HCT116 (cell line): Measurements from ENCODE around the gene CCDC107. TPM values are rescaled to one million over a fixed set of nuclear protein-coding genes. Genes with fewer than 3 reads are reported as not detected.

ENCODE experiments used
- ATAC-seq: fragments of 200-7000 bp; cut with Tn5 transposase; 2 replicates; pipeline ENCODE4 v1.9.1; 2020; ENCODE audit warnings: mild to moderate bottlenecking, moderate library complexity
- BruUV-seq: library from RNA; stranded (reverse); fragments of 400-500 nt; replicated peaks from 2 replicates; lab custom pipeline; 2021; lab: Mats Ljungman, UMichigan
- CTCF ChIA-PET: fragments of 300-600 bp; sonication (Branson Sonifier 250); formaldehyde crosslinking; loops from one replicate; lab custom pipeline; 2021; ENCODE audit warnings: antibody characterized with exemption; lab: Charles Lee
- POLR2A ChIA-PET: fragments of 300-600, 350-600 bp; sonication (Branson Sonifier 250); formaldehyde crosslinking; loops from one replicate; lab custom pipeline; 2021; ENCODE audit warnings: antibody characterized with exemption; lab: Charles Lee
- RAD21 ChIA-PET, 2 experiments: fragments of 300-600 bp; sonication (Branson Sonifier 250); formaldehyde crosslinking; loops; one replicate each; lab custom pipeline; 2023; ENCODE audit warnings: low total read pairs in 2 of 2; ENCODE audit not compliant: uncharacterized antibody in 2 of 2, unreplicated experiment in 2 of 2, low non-redundant PET in 1 of 2; lab: Charles Lee
- DNase-seq: peaks from one replicate; pipeline ENCODE4 v3.0.0-alpha.2; 2010; ENCODE audit warnings: low read depth, low spot score
- H2AFZ ChIP-seq: fragments of 200-600 bp; shearing (Covaris generic), sonication (generic); 2 replicates; pipeline ENCODE4 v1.6.1; 2017; ENCODE audit warnings: low read depth, mixed run types, mixed read lengths, antibody characterized with exemption, low read length; ENCODE audit not compliant: poor library complexity, severe bottlenecking
- H3K27ac ChIP-seq: 2 replicates; pipeline ENCODE4 v1.5.1; 2012; ENCODE audit warnings: low read depth, low read length
- H3K27me3 ChIP-seq: fragments of 200-600 bp; sonication (generic); 2 replicates; pipeline ENCODE4 v1.6.1; 2016; ENCODE audit warnings: mixed run types, low read length, mixed read lengths; ENCODE audit not compliant: insufficient read depth
- H3K36me3 ChIP-seq, 2 experiments: fragments of 200-500 bp in 1 of 2; fragments of 200-600 bp in 1 of 2; sonication (Bioruptor generic) in 1 of 2; sonication (generic) in 1 of 2; 2 replicates each; pipeline versions ENCODE4 v1.5.1 to v1.6.1; 2014 to 2016; ENCODE audit warnings: low read length in 2 of 2, inconsistent platforms in 1 of 2, mixed read lengths in 1 of 2, mixed run types in 1 of 2; ENCODE audit not compliant: insufficient read depth in 2 of 2, control insufficient read depth in 1 of 2
- H3K4me1 ChIP-seq, 2 experiments: fragments of 200-600 bp in 1 of 2; sonication (generic) in 1 of 2; 2 replicates each; pipeline versions ENCODE4 v1.5.1 to v1.6.1; 2012 to 2017; ENCODE audit warnings: low read length in 2 of 2, inconsistent platforms in 1 of 2, mild to moderate bottlenecking in 1 of 2, mixed read lengths in 1 of 2, mixed run types in 1 of 2, moderate library complexity in 1 of 2; ENCODE audit not compliant: insufficient read depth in 2 of 2, control insufficient read depth in 1 of 2
- H3K4me2 ChIP-seq: fragments of 200-600 bp; sonication (generic); 2 replicates; pipeline ENCODE4 v1.6.1; 2017; ENCODE audit warnings: mixed run types, low read length, mixed read lengths
- H3K4me3 ChIP-seq, 2 experiments: fragments of 200-600 bp in 1 of 2; sonication (generic) in 1 of 2; replicated peaks in 1 of 2; 2 replicates each; pipeline ENCODE4 v1.5.1; 2011 to 2016; ENCODE audit warnings: low read length in 2 of 2, control low read depth in 1 of 2, low read depth in 1 of 2, mild to moderate bottlenecking in 1 of 2, mixed read lengths in 1 of 2, mixed run types in 1 of 2
- H3K79me2 ChIP-seq: fragments of 200-600 bp; sonication (generic); 2 replicates; pipeline ENCODE4 v1.6.1; 2017; ENCODE audit warnings: mild to moderate bottlenecking, mixed run types, low read length, moderate library complexity, mixed read lengths; ENCODE audit not compliant: insufficient read depth
- H3K9ac ChIP-seq: fragments of 200-600 bp; sonication (generic); 2 replicates; pipeline ENCODE4 v1.6.1; 2016; ENCODE audit warnings: low read length, mixed read lengths
- H3K9me2 ChIP-seq: fragments of 200-600 bp; sonication (generic), shearing (Covaris generic); 2 replicates; pipeline ENCODE4 v1.6.1; 2017; ENCODE audit warnings: mixed run types, mild to moderate bottlenecking, moderate library complexity; ENCODE audit not compliant: insufficient read depth
- H3K9me3 ChIP-seq, 2 experiments: fragments of 200-500 bp in 1 of 2; fragments of 200-600 bp in 1 of 2; sonication (Bioruptor generic) in 1 of 2; sonication (generic) in 1 of 2; 2 replicates each; pipeline ENCODE4 v1.6.1; 2014 to 2017; ENCODE audit warnings: low read length in 2 of 2, mixed read lengths in 2 of 2, inconsistent platforms in 1 of 2, low read depth in 1 of 2, mild to moderate bottlenecking in 1 of 2, mixed run types in 1 of 2, moderate library complexity in 1 of 2; ENCODE audit not compliant: control insufficient read depth in 1 of 2, insufficient read depth in 1 of 2
- H4K20me1 ChIP-seq: fragments of 200-600 bp; sonication (generic), shearing (Covaris generic); 2 replicates; pipeline ENCODE4 v1.6.1; 2017; ENCODE audit warnings: mixed run types, mild to moderate bottlenecking, moderate library complexity; ENCODE audit not compliant: insufficient read depth
- CEBPB ChIP-seq: IDR thresholded peaks from 2 replicates; pipeline ENCODE4 v1.6.1; 2012; ENCODE audit warnings: low read depth
- ELF1 ChIP-seq: IDR thresholded peaks from 2 replicates; pipeline ENCODE4 v1.6.1; 2012; ENCODE audit warnings: low read depth, borderline replicate concordance
- EZH2 ChIP-seq: fragments of 200-600 bp; sonication (generic); IDR thresholded peaks from 2 replicates; pipeline ENCODE4 v1.6.1; 2017; ENCODE audit warnings: antibody characterized with exemption, mixed run types
- FOSL1 ChIP-seq: IDR thresholded peaks from 2 replicates; pipeline ENCODE4 v1.6.1; 2012; ENCODE audit warnings: low read depth
- JUND ChIP-seq: IDR thresholded peaks from 2 replicates; pipeline ENCODE4 v1.6.1; 2012
- POLR2A ChIP-seq: IDR thresholded peaks from 2 replicates; pipeline ENCODE4 v1.7.0; 2011; ENCODE audit warnings: borderline replicate concordance; ENCODE audit not compliant: insufficient read depth, insufficient read length; ENCODE audit errors: extremely low read depth
- SP1 ChIP-seq: IDR thresholded peaks from 2 replicates; pipeline ENCODE4 v1.6.1; 2012; ENCODE audit warnings: low read depth
- TCF7L2 ChIP-seq: IDR thresholded peaks from 2 replicates; pipeline ENCODE4 v1.7.0; 2011; ENCODE audit warnings: borderline replicate concordance, inconsistent platforms; ENCODE audit not compliant: insufficient read depth, insufficient read length; ENCODE audit errors: extremely low read depth
- YY1 ChIP-seq: IDR thresholded peaks from 2 replicates; pipeline ENCODE4 v1.6.1; 2011; ENCODE audit warnings: low read length, low read depth, moderate library complexity, mild to moderate bottlenecking; ENCODE audit not compliant: insufficient replicate concordance; ENCODE audit errors: extremely low read depth
- ZNF274 ChIP-seq: fragments of 200-500 bp; sonication (Bioruptor generic); IDR thresholded peaks from 2 replicates; pipeline ENCODE4 v1.6.1; 2014; ENCODE audit warnings: mild to moderate bottlenecking, low read depth, low read length, inconsistent platforms
- intact Hi-C: fragments of 100-400 bp; cut with micrococcal nuclease; formaldehyde crosslinking; loops from 2 replicates; pipeline ENCODE4 v1.10.0; 2022
- total RNA-seq: library from RNA; stranded (reverse); gene quantifications from one replicate; pipeline ENCODE4 v1.2.1, GENCODE V29; 2021; ENCODE audit not compliant: unreplicated experiment
- TF ChIP-seq, protein P1 (sequence below): IDR thresholded peaks from 2 replicates; pipeline ENCODE4 v1.6.1; 2012
- TF ChIP-seq, protein P2 (sequence below), 3 experiments: fragments of 200-600 bp in 1 of 3; sonication (generic) in 1 of 3; IDR thresholded peaks in 2 of 3; conservative IDR thresholded peaks in 1 of 3; 2 replicates each; pipeline ENCODE4 v1.5.1; 2012 to 2017; ENCODE audit warnings: low read depth in 2 of 3, low read length in 2 of 3, antibody characterized with exemption in 1 of 3, borderline replicate concordance in 1 of 3, control low read depth in 1 of 3, mild to moderate bottlenecking in 1 of 3, mixed read lengths in 1 of 3, mixed run types in 1 of 3, moderate library complexity in 1 of 3; ENCODE audit not compliant: insufficient read depth in 1 of 3
- TF ChIP-seq, protein P3 (sequence below): IDR thresholded peaks from 2 replicates; pipeline ENCODE4 v1.6.1; 2012; ENCODE audit warnings: low read depth

Gene CCDC107
- total RNA-seq, 1 experiment from 2014 or later = 11.1 TPM

- Histone ChIP-seq H3K4me1 (peaks cover 0 to 5% of the 10 kb centered on the region in 2 experiments; a peak in 1 of 4 replicates), H3K4me3 (no peak overlapping the region), H3K27me3 (no peaks in the 10 kb centered on the region), H3K9ac (no peak overlapping the region), H2AFZ (no peak overlapping the region), H3K9me2 (no peaks in the 10 kb centered on the region), H3K36me3 (no peaks in the 10 kb centered on the region), H3K9me3 (no peaks in the 10 kb centered on the region), H4K20me1 (no peaks in the 10 kb centered on the region), H3K27ac (no peak overlapping the region), H3K4me2 (no peak overlapping the region), H3K79me2 (no peaks in the 10 kb centered on the region)
- no peak for ATAC-seq
- POLR2A ChIA-PET = no interaction called here
- no peak for DNase-seq
- TF ChIP-seq, protein P1, sequence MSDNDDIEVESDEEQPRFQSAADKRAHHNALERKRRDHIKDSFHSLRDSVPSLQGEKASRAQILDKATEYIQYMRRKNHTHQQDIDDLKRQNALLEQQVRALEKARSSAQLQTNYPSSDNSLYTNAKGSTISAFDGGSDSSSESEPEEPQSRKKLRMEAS = no peak
- TF ChIP-seq CEBPB (no peak), ELF1 (no peak), FOSL1 (no peak), YY1 (no peak), TCF7L2 (no peak), EZH2 (no peak), ZNF274 (no peak), SP1 (no peak), JUND (no peak), POLR2A (no peak)
- TF ChIP-seq, protein P2, sequence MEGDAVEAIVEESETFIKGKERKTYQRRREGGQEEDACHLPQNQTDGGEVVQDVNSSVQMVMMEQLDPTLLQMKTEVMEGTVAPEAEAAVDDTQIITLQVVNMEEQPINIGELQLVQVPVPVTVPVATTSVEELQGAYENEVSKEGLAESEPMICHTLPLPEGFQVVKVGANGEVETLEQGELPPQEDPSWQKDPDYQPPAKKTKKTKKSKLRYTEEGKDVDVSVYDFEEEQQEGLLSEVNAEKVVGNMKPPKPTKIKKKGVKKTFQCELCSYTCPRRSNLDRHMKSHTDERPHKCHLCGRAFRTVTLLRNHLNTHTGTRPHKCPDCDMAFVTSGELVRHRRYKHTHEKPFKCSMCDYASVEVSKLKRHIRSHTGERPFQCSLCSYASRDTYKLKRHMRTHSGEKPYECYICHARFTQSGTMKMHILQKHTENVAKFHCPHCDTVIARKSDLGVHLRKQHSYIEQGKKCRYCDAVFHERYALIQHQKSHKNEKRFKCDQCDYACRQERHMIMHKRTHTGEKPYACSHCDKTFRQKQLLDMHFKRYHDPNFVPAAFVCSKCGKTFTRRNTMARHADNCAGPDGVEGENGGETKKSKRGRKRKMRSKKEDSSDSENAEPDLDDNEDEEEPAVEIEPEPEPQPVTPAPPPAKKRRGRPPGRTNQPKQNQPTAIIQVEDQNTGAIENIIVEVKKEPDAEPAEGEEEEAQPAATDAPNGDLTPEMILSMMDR (IDR thresholded peaks at IDR 0.05 in 2 of 3, conservative IDR thresholded peaks at IDR 0.05 in 1 of 3; ENCODE audit: borderline replicate concordance in 1 of 3, insufficient read depth in 1 of 3, low read depth in 2 of 3, low read length in 2 of 3) = no peak
- TF ChIP-seq, protein P3, sequence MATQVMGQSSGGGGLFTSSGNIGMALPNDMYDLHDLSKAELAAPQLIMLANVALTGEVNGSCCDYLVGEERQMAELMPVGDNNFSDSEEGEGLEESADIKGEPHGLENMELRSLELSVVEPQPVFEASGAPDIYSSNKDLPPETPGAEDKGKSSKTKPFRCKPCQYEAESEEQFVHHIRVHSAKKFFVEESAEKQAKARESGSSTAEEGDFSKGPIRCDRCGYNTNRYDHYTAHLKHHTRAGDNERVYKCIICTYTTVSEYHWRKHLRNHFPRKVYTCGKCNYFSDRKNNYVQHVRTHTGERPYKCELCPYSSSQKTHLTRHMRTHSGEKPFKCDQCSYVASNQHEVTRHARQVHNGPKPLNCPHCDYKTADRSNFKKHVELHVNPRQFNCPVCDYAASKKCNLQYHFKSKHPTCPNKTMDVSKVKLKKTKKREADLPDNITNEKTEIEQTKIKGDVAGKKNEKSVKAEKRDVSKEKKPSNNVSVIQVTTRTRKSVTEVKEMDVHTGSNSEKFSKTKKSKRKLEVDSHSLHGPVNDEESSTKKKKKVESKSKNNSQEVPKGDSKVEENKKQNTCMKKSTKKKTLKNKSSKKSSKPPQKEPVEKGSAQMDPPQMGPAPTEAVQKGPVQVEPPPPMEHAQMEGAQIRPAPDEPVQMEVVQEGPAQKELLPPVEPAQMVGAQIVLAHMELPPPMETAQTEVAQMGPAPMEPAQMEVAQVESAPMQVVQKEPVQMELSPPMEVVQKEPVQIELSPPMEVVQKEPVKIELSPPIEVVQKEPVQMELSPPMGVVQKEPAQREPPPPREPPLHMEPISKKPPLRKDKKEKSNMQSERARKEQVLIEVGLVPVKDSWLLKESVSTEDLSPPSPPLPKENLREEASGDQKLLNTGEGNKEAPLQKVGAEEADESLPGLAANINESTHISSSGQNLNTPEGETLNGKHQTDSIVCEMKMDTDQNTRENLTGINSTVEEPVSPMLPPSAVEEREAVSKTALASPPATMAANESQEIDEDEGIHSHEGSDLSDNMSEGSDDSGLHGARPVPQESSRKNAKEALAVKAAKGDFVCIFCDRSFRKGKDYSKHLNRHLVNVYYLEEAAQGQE = no peak
- intact Hi-C loops = no loop called here
- BruUV-seq = no TSS peak
- RAD21 ChIA-PET = no interaction called here
- CTCF ChIA-PET = no interaction called here
Observed at GRCh38 chr9:35627575-35627974, 30.5 kb upstream of the CCDC107 start.
